A673 (cell line): ENCODE results near the gene SEMA4A. TPM values are rescaled to one million over a fixed set of nuclear protein-coding genes. Genes with fewer than 3 reads are reported as not detected.
A peak's percentile ranks its signal among the peaks of the same experiment; 100 is the strongest.

ENCODE experiments used
- BruUV-seq: library from RNA; stranded (reverse); fragments of 400-500 nt; replicated peaks from 2 replicates; lab custom pipeline; 2021; lab: Mats Ljungman, UMichigan
- CTCF ChIA-PET: fragments of 300-600 bp; sonication (Branson Sonifier 250); formaldehyde crosslinking; loops from one replicate; lab custom pipeline; 2022; ENCODE audit warnings: antibody characterized with exemption; lab: Charles Lee
- POLR2A ChIA-PET: fragments of 300-600 bp; sonication (Branson Sonifier 250); formaldehyde crosslinking; loops from one replicate; lab custom pipeline; 2022; ENCODE audit warnings: antibody characterized with exemption; ENCODE audit not compliant: low non-redundant PET; lab: Charles Lee
- DNase-seq: peaks from one replicate; pipeline ENCODE4 v3.0.0-alpha.2; 2015; ENCODE audit warnings: low spot score
- H3K27ac ChIP-seq: fragments of 200-600 bp; sonication (generic); 2 replicates; pipeline ENCODE4 v1.5.1; 2016; ENCODE audit warnings: mixed run types, low read depth, mild to moderate bottlenecking, mixed read lengths, antibody characterized with exemption, low read length; ENCODE audit not compliant: poor library complexity, severe bottlenecking
- H3K27me3 ChIP-seq: fragments of 200-600 bp; sonication (generic); replicated peaks from 2 replicates; pipeline ENCODE4 v1.6.1; 2017; ENCODE audit warnings: mixed run types, low read depth, mild to moderate bottlenecking, mixed read lengths, antibody characterized with exemption, low read length; ENCODE audit not compliant: insufficient read depth, poor library complexity
- H3K36me3 ChIP-seq: fragments of 200-600 bp; sonication (generic); 2 replicates; pipeline ENCODE4 v1.6.1; 2016; ENCODE audit warnings: mixed run types, mild to moderate bottlenecking, mixed read lengths, antibody characterized with exemption, low read length; ENCODE audit not compliant: insufficient read depth, poor library complexity, severe bottlenecking
- H3K4me1 ChIP-seq: fragments of 200-600 bp; sonication (generic); 2 replicates; pipeline ENCODE4 v1.6.1; 2017; ENCODE audit warnings: mixed run types, mild to moderate bottlenecking, mixed read lengths, antibody characterized with exemption, low read length; ENCODE audit not compliant: insufficient read depth, poor library complexity, severe bottlenecking
- H3K4me3 ChIP-seq: fragments of 200-600 bp; sonication (generic); 2 replicates; pipeline ENCODE4 v1.5.1; 2016; ENCODE audit warnings: low read depth, mixed run types, mild to moderate bottlenecking, mixed read lengths, low read length; ENCODE audit not compliant: poor library complexity, severe bottlenecking
- H3K9me3 ChIP-seq: fragments of 200-600 bp; sonication (generic); 2 replicates; pipeline ENCODE4 v1.6.1; 2016; ENCODE audit warnings: mixed run types, low read depth, mild to moderate bottlenecking, mixed read lengths, antibody characterized with exemption, low read length; ENCODE audit not compliant: poor library complexity, severe bottlenecking
- EZH2 ChIP-seq: fragments of 200-600 bp; sonication (generic); IDR thresholded peaks from 2 replicates; pipeline ENCODE4 v1.6.1; 2017; ENCODE audit warnings: borderline replicate concordance, low read depth, mild to moderate bottlenecking, mixed read lengths, antibody characterized with exemption, low read length; ENCODE audit not compliant: poor library complexity, severe bottlenecking
- intact Hi-C: fragments of 100-400 bp; cut with micrococcal nuclease; formaldehyde crosslinking; loops from one replicate; pipeline ENCODE4 v1.10.0; 2022; ENCODE audit not compliant: unreplicated experiment
- total RNA-seq: library from RNA; stranded (reverse); gene quantifications from 2 replicates; pipeline ENCODE4 v1.2.3, GENCODE V29; 2021
- TF ChIP-seq, protein P1 (sequence below): fragments of 300-800, 200-600 bp; sonication (generic); conservative IDR thresholded peaks from 2 replicates; pipeline ENCODE4 v1.5.1; 2017; ENCODE audit warnings: low read depth, mild to moderate bottlenecking, antibody characterized with exemption, low read length, moderate library complexity, mixed read lengths

Gene SEMA4A
- total RNA-seq, 1 experiment from 2014 or later, result 0.77 TPM

GRCh38 chr1:156121457-156121856 is 31.9 kb upstream of the SEMA4A start:
- BruUV-seq, result no TSS peak
- peak overlapping the region; percentile 80 for H3K27ac ChIP-seq
- POLR2A ChIA-PET, result no interaction called here
- no peak overlapping the region for H3K4me3 ChIP-seq
- H3K9me3 ChIP-seq, result no peaks in the 10 kb centered on the region
- no peaks in the 10 kb centered on the region for H3K36me3 ChIP-seq
- no peak for DNase-seq
- no peaks in the 10 kb centered on the region for H3K27me3 ChIP-seq
- peaks cover 77% of the 10 kb centered on the region for H3K4me1 ChIP-seq
- intact Hi-C loops, result no loop called here
- TF ChIP-seq, protein P1, sequence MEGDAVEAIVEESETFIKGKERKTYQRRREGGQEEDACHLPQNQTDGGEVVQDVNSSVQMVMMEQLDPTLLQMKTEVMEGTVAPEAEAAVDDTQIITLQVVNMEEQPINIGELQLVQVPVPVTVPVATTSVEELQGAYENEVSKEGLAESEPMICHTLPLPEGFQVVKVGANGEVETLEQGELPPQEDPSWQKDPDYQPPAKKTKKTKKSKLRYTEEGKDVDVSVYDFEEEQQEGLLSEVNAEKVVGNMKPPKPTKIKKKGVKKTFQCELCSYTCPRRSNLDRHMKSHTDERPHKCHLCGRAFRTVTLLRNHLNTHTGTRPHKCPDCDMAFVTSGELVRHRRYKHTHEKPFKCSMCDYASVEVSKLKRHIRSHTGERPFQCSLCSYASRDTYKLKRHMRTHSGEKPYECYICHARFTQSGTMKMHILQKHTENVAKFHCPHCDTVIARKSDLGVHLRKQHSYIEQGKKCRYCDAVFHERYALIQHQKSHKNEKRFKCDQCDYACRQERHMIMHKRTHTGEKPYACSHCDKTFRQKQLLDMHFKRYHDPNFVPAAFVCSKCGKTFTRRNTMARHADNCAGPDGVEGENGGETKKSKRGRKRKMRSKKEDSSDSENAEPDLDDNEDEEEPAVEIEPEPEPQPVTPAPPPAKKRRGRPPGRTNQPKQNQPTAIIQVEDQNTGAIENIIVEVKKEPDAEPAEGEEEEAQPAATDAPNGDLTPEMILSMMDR, result no peak
- no peak for TF ChIP-seq EZH2
- CTCF ChIA-PET, result no interaction called here

GRCh38 chr1:156122086-156122485 is 31.3 kb upstream of the SEMA4A start:
- ChIA-PET POLR2A (interaction anchor here (0.6 kb wide), 1 partner anchor 159 kb away, joined by 3 read pairs; no protein-coding TSS in a partner anchor), CTCF (interaction anchor here (1.5 kb wide), 1 partner anchor 25 kb away, joined by 3 read pairs; no protein-coding TSS in a partner anchor)
- BruUV-seq, result no TSS peak
- TF ChIP-seq EZH2, result no peak
- TF ChIP-seq, protein P1, result no peak
- intact Hi-C loops, result no loop called here
- no peaks in the 10 kb centered on the region for H3K27me3 ChIP-seq
- H3K4me3 ChIP-seq, result no peak overlapping the region
- H3K4me1 ChIP-seq, result peaks cover 83% of the 10 kb centered on the region
- peak overlapping the region; percentile 80 for H3K27ac ChIP-seq
- no peaks in the 10 kb centered on the region for H3K36me3 ChIP-seq
- no peaks in the 10 kb centered on the region for H3K9me3 ChIP-seq
- no peak for DNase-seq

GRCh38 chr1:156122519-156123355 is 30.6 kb upstream of the SEMA4A start:
- Histone ChIP-seq H3K9me3 (no peaks in the 10 kb centered on the region), H3K27ac (peak overlapping the region; percentile 80), H3K4me3 (no peak overlapping the region), H3K27me3 (no peaks in the 10 kb centered on the region), H3K36me3 (no peaks in the 10 kb centered on the region), H3K4me1 (peaks cover 84% of the 10 kb centered on the region)
- DNase-seq, result no peak
- no peak for TF ChIP-seq EZH2
- TF ChIP-seq, protein P1, result no peak
- intact Hi-C loops, result no loop called here
- ChIA-PET POLR2A (interaction anchor here (0.6 kb wide), 1 partner anchor 159 kb away, joined by 3 read pairs; no protein-coding TSS in a partner anchor), CTCF (interaction anchor here (1.5 kb wide), 1 partner anchor 26 kb away, joined by 3 read pairs; no protein-coding TSS in a partner anchor)
- BruUV-seq, result no TSS peak
